RCC 7860 (cell line): ENCODE data around the gene DYRK1A.

Source experiments
- DNase-seq: peaks from one replicate; pipeline ENCODE4 v3.0.0-alpha.2; 2015; ENCODE audit warnings: low spot score
- FAIRE-seq: peaks from 2 replicates; lab custom pipeline; 2012; peaks lifted over from hg19 to GRCh38; lab: Jason Lieb, UNC

DYRK1A gene

GRCh38 chr21:37414292-37415253, 48.0 kb downstream of the DYRK1A start:
- DNase-seq (no peak), FAIRE-seq (no peak)

GRCh38 chr21:37415939-37416338, 49.4 kb downstream of the DYRK1A start:
- DNase-seq (no peak), FAIRE-seq (no peak)

GRCh38 chr21:37416914-37417313, 50.3 kb downstream of the DYRK1A start:
- no peak for DNase-seq
- FAIRE-seq, result no peak

DNA sequence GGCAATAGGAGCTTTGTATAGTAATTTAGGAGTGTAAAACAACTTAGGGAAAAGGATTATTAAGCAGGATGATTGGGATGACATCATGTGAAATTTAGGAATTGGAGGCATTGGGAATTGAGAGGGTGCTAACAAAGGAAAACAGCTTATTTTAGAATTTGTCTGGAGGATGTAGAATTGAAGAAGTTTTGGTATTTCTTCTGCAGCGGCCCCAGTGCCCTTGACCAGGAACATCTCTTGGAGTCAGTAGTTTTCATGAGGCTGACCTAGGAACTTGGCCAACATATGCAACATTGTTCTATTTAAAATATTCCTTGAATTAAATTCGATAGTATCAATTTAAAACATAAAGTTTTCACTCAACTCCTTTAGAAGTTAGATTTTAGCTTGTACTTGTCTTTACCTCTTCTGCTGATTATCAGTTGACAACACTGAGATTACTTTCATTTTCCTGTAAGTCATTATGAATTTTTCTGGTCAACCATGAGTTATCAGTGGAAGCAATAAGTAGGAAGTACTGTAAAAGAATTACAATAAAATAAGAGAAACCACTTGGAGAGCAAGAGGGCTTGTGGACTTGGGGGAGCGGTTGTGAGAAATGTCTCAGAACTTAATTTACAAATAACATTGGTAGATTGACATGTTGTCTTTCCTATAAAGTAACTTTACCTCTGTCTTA, 52.8 kb downstream of the DYRK1A start:
- no peak for DNase-seq
- FAIRE-seq, result no peak

GRCh38 chr21:37421306-37421705, 54.7 kb downstream of the DYRK1A start:
- FAIRE-seq (no peak), DNase-seq (no peak)

DNA sequence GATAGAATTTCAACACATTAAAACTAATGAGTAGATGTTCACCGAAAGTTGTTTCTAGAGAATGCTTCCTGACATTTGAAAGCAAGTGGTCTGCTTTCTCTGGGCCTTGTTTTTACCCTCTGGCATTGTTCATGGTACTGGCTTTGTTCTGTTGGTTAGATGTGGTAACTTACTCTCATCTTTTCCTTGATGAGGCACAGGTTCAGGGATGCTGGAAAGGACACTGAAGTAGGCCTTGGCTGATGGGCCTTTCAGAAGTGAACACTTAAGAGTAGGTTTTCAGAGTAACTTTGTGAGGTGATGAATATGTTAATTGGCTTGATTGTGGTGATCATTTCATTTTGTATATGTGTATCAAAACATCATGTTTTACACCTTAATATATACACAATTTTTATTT, 55.8 kb downstream of the DYRK1A start:
- FAIRE-seq, result no peak
- DNase-seq, result no peak

- FAIRE-seq, result no peak
Observed at GRCh38 chr21:37423103-37423502, 56.5 kb downstream of the DYRK1A start.

DNA sequence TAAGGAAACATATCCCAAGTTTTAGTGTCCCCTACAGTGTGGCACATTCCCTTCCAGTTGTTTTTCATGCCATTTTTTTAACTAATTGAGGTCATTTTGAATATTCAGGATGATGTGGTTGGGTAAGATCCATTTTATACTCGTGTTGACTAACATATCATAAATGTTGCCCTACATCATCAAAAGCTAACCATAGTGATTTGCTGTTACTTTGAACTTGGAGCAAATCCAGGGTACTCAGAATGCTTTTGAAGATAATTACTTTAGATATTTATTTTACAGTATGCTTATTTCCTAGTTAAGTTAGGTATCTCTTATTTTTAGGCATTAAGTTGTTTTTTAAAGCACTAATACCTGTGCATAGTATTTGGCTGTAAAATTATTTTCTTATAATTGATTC, 57.8 kb downstream of the DYRK1A start:
- FAIRE-seq (no peak), DNase-seq (no peak)

More at GRCh38 chr21:37423103-37423502, 56.5 kb downstream of the DYRK1A start:
- DNase-seq, result no peak

- DNase-seq (no peak), FAIRE-seq (no peak)
Observed at GRCh38 chr21:37425001-37425400, 58.4 kb downstream of the DYRK1A start.

- DNase-seq, result no peak
- no peak for FAIRE-seq
Observed at GRCh38 chr21:37425684-37426083, 59.1 kb downstream of the DYRK1A start.

DNA sequence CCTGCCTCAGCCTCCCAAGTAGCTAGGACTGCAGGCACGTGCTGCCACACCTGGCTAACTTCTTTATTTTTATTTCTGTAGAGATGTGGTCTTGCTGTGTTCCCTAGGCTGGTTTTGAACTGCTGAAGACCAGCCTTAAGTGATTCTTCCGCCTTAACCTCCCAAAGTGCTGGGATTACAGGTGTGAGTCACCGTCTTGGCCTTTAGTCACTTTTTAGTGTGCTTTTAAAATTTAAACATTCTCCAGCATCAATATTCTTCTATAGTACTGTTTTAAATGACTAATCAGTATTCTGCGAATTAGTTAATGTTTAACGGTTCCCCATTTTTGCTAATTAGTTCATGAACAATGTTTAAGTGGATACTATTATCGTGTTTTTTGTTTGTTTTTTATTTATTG, 60.6 kb downstream of the DYRK1A start:
- FAIRE-seq (no peak), DNase-seq (no peak)

DNA sequence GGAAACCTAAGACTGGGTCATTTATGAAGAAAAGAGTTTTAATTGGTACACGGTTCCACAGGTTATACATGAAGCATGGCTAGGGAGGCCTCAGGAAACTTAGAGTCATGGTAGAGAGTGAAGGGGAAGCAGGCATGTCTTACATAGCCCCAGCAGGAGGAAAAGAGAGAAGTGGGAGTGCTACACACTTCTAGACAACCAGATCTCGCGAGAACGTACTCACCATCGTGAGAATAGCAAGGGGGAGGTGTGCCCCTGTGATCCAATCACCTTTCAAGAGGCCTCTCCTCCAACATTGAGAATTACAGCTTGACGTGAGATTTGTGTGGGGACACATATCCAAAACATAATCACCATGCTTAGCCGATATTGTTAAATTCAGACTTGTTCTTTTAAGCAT, 62.8 kb downstream of the DYRK1A start:
- FAIRE-seq (no peak), DNase-seq (no peak)

DNA sequence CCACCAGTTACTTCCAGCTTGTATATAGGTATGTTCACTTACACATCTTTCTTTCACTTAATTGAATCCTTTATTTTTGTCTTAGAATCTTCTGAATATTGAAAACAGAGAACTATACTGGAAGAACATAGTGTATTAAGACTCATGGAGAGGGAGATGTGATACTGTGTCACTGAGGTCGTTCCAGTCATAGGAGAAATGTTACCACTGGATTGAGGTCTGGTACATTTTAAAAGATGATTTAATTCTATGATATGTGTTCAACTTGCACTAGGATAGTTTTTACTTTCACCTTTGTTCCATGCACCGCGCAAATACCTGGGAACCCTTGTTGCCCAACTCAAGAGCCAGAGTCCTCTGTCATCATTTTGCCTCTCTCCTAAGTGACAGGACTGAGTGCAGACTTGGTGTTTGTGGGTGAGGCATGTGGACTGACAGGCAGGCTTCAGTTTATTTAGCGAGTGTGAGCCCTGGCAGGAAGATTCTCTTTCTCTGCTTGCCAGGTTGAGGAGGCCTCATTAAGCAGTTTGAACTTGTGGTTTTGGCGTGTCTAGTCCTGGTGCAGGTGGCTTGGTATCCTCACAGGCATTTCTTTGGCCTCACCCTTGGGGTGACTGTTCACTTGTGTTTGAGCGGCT, 63.7 kb downstream of the DYRK1A start:
- DNase-seq (no peak), FAIRE-seq (no peak)

DNA sequence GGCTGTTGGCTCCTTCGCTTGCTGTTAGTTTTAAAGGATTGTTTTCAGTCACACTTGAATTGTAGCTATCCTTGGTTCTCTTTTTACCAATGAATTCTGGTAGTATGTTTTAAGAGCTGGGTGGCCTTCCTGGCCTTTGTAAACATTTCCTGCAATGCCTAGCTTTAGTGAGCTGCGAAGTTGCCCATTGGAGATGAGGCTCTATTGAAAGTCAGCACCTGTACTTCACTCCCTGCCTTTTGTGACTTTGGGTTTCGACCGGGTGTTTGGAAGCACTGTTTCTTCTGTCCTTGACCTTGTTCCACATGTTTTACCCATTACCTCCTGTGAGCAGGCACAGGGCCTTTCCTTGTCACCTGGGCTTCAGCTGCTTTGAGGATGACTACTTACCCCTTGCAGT, 64.7 kb downstream of the DYRK1A start:
- DNase-seq, result no peak
- no peak for FAIRE-seq

GRCh38 chr21:37432710-37433455, 66.3 kb downstream of the DYRK1A start:
- FAIRE-seq, result peak; percentile 44
- no peak for DNase-seq

DNA sequence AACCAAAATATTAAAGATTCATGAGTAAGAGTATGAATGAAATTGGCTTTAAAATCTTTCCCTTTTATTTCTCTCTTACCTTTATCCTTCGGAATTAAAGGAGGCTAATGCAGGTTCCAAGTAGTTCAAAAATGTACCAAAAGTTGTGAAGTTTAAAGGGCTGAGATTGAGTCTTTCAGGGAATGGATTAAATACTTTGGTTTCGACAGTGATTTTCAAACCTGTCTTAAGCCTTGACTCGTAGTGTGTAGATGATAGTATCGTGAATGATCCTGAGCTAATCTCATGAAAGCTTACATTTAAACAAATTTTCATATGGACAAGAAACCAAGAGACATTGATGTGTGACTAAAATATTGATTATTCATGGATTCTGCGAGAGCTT, 66.9 kb downstream of the DYRK1A start:
- DNase-seq, result no peak
- FAIRE-seq, result no peak

- DNase-seq, result no peak
- no peak for FAIRE-seq
Observed at GRCh38 chr21:37435120-37435519, 68.5 kb downstream of the DYRK1A start.

DNA sequence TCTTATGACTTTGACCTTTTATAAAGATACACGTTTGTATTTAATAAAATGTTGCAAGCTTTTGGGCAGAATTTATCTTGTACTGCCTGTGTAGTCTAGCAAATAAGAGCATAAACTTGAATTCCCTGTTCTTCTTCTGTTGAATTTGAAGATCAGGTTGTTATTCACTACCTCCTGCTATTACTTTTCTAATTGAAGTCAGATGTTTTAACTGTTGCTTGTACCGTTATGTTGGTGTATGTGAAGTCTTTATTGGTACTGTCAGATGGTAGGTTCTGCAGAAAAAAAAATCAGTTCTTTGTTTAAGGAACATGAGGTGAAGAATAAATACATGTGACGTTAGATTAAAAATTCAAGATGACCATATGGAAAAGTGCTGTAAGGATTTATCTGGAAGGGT, 69.1 kb downstream of the DYRK1A start:
- DNase-seq, result no peak
- no peak for FAIRE-seq

DNA sequence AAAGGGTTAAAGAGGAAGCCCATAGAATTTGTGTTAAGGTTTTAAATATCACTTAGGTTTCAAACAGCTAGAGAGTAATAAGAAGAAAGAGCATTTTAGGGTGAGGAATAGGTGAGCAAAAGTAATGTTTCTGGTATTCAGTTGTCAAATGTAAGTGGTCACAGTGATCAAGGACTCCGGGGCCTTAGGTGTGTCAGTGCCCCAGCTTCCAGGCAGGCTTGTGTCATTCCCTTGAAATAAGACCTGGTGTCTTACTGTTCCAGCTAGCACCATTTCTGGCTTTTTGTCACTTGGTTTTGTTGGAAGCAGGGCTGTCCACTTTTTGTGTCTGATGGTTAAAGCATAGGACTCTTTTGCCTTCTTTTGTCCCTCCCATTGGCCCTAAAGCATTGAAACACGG, 69.6 kb downstream of the DYRK1A start:
- DNase-seq, result no peak
- no peak for FAIRE-seq

DNA sequence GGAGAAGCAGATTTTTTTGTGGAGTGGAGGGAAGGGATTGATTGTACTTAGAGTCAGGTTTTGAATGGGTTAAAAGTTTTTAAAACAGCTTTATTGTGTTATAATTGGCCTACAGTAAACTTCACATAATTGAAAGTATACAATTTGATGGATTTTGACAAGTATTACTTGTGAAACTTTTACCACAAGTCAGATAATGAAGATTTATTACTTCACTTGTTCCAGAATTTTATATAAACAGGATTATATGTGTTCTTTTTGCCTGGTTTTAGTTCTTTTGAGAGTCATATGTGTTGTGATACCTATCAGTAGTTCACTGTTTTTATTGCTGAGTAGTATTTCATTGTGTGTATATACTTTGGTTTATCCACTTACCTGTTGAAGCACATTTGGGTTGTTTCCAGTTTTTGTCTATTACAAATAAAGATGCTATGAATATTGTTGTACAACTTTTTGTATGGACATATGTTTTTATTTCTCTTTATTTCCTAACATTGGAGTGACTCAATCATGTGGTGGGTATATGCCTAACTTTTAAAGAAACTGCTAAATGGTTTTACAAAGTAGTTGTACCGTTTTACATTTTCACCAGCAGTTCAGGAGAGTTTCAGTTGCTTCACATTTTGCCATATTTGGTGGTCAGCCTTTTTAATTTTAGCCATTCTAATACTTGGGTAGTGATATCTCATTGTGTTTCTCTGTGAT, 71.0 kb downstream of the DYRK1A start:
- FAIRE-seq, result no peak
- DNase-seq, result no peak
